Upper lobe of left lung (tissue), 6 donors: ENCODE measurements around the gene MFSD2A. TPM values are rescaled to one million over a fixed set of nuclear protein-coding genes. Genes with fewer than 3 reads are reported as not detected.
"Not testable (repeated sequence)": the region's sequence is repeated elsewhere in the genome, so short reads cannot be mapped to it uniquely, and the experiment has no call there.

Experiments
- ATAC-seq, 2 donors: fragments of 200-7000 bp; cut with Tn5 transposase; one replicate each; pipeline ENCODE4 v1.9.1; 2022; ENCODE audit warnings: mild to moderate bottlenecking in 2 of 2, moderate library complexity in 2 of 2; ENCODE audit not compliant: low FRiP score in 2 of 2
- DNase-seq, 2 donors: peaks; one replicate each; pipeline ENCODE4 v3.0.0-alpha.2; 2019 to 2020
- H3K27ac ChIP-seq, 4 donors: fragments of 200-600 bp; sonication (generic); one replicate each; pipeline ENCODE4 v1.5.1; 2016 to 2019
- H3K27me3 ChIP-seq, 4 donors: fragments of 200-600 bp; sonication (generic); one replicate each; pipeline ENCODE4 v1.5.1; 2017 to 2019
- H3K36me3 ChIP-seq, 4 donors: fragments of 200-600 bp; sonication (generic); one replicate each; pipeline ENCODE4 v1.5.1; 2016 to 2019
- H3K4me1 ChIP-seq, 4 donors: fragments of 200-600 bp; sonication (generic); one replicate each; pipeline ENCODE4 v1.5.1; 2018 to 2019
- H3K4me3 ChIP-seq, 4 donors: fragments of 200-600 bp; sonication (generic); one replicate each; pipeline ENCODE4 v1.5.1; 2017 to 2019; ENCODE audit warnings: mild to moderate bottlenecking in 2 of 4, moderate library complexity in 1 of 4
- H3K9me3 ChIP-seq, 4 donors: fragments of 200-600 bp; sonication (generic); one replicate each; pipeline ENCODE4 v1.5.1; 2018 to 2019
- CTCF ChIP-seq, 6 experiments: fragments of 450-650 bp in 4 of 6; fragments of 200-600 bp in 2 of 6; sonication (generic) in 2 of 6; IDR thresholded peaks; one replicate each; pipeline ENCODE4 v1.5.1; 2016 to 2019; ENCODE audit warnings: antibody characterized with exemption in 6 of 6
- EP300 ChIP-seq, 4 donors: sonication (generic); formaldehyde crosslinking; IDR thresholded peaks; one replicate each; pipeline ENCODE4 v1.5.1; 2017; ENCODE audit warnings: antibody characterized with exemption in 4 of 4, control low read depth in 2 of 4
- POLR2A ChIP-seq, 4 donors: fragments of 450-650 bp; IDR thresholded peaks; one replicate each; pipeline ENCODE4 v1.5.1; 2016 to 2017; ENCODE audit warnings: antibody characterized with exemption in 4 of 4, mild to moderate bottlenecking in 2 of 4
- POLR2AphosphoS5 ChIP-seq, 2 donors: sonication (generic); formaldehyde crosslinking; IDR thresholded peaks; one replicate each; pipeline ENCODE4 v1.5.1; 2017; ENCODE audit warnings: antibody characterized with exemption in 2 of 2
- WGBS, 2 donors: methylation state at CpG; one replicate each; pipeline ENCODE4 v1.1.5; 2017 to 2018; 5-methylcytosine and 5-hydroxymethylcytosine counted together
- total RNA-seq, 6 donors: library from RNA; depleted of rRNA in 4 of 6; stranded (reverse); fragments of >200 nt in 4 of 6; gene quantifications; one replicate each; pipeline versions ENCODE4 v1.1.0 to v1.2.1, GENCODE V29; 2016 to 2021
- donor health status: DM: no; HTN: no; CAD: no; lungs with moderate emphysema.
- donor health status: DM: no; HTN: yes; CAD: no; lungs with severe emphysema.

MFSD2A gene
- total RNA-seq, 6 donors from 2014 or later = 63.9 to 196 (median 109) TPM

- Histone ChIP-seq H3K27ac (no peak overlapping the region), H3K4me1 (no peaks in the 10 kb centered on the region), H3K9me3 (no peaks in the 10 kb centered on the region), H3K4me3 (no peak overlapping the region), H3K36me3 (no peaks in the 10 kb centered on the region), H3K27me3 (no peaks in the 10 kb centered on the region)
- ATAC-seq = no peak
- no peak for DNase-seq
- TF ChIP-seq CTCF (IDR thresholded peaks at IDR 0.05) = no peak
- TF ChIP-seq EP300 (IDR thresholded peaks at IDR 0.05) = no peak
- TF ChIP-seq POLR2A (IDR thresholded peaks at IDR 0.05) = no peak
- TF ChIP-seq POLR2AphosphoS5 (IDR thresholded peaks at IDR 0.05) = no peak
- 81 to 87% methylated on average over 6 of the region's 6 CpGs for WGBS, 2 donors
Observed at GRCh38 chr1:39980555-39981313, 25.8 kb downstream of the MFSD2A start.

- WGBS, 2 donors = 82 to 90% methylated on average over 9 of the region's 9 CpGs
- H3K27me3 ChIP-seq = no peaks in the 10 kb centered on the region
- ATAC-seq = no peak
- no peaks in the 10 kb centered on the region for H3K36me3 ChIP-seq
- no peak overlapping the region for H3K27ac ChIP-seq
- no peak for DNase-seq
- TF ChIP-seq POLR2A (IDR thresholded peaks at IDR 0.05) = no peak
- TF ChIP-seq CTCF (IDR thresholded peaks at IDR 0.05) = no peak
- TF ChIP-seq EP300 (IDR thresholded peaks at IDR 0.05) = no peak
- no peak for TF ChIP-seq POLR2AphosphoS5 (IDR thresholded peaks at IDR 0.05)
- no peaks in the 10 kb centered on the region for H3K4me1 ChIP-seq
- no peaks in the 10 kb centered on the region for H3K9me3 ChIP-seq
- no peak overlapping the region for H3K4me3 ChIP-seq
Observed at GRCh38 chr1:39981385-39981784, 26.4 kb downstream of the MFSD2A start.

- no peak for TF ChIP-seq EP300 (IDR thresholded peaks at IDR 0.05)
- no peak for TF ChIP-seq POLR2A (IDR thresholded peaks at IDR 0.05)
- no peak for TF ChIP-seq CTCF (IDR thresholded peaks at IDR 0.05)
- no peak for TF ChIP-seq POLR2AphosphoS5 (IDR thresholded peaks at IDR 0.05)
- Histone ChIP-seq H3K4me3 (no peak overlapping the region), H3K27ac (no peak overlapping the region), H3K27me3 (no peaks in the 10 kb centered on the region), H3K36me3 (no peaks in the 10 kb centered on the region), H3K9me3 (no peaks in the 10 kb centered on the region), H3K4me1 (no peaks in the 10 kb centered on the region)
- WGBS, 2 donors = 96% methylated on average over 2 of the region's 2 CpGs; no CpG with 5 or more reads in 1 of the 2 donors
- no peak for DNase-seq
- no peak for ATAC-seq
Observed at GRCh38 chr1:39981945-39982344, 27.0 kb downstream of the MFSD2A start.

GRCh38 chr1:39984480-39984879, 29.5 kb downstream of the MFSD2A start:
- not testable (repeated sequence) for H3K27ac ChIP-seq, H3K36me3 ChIP-seq, H3K4me3 ChIP-seq, DNase-seq, ATAC-seq, H3K4me1 ChIP-seq, H3K27me3 ChIP-seq, H3K9me3 ChIP-seq
- WGBS, 2 donors = 95 to 100% methylated on average over 2 of the region's 2 CpGs

- Histone ChIP-seq H3K36me3 (no peaks in the 10 kb centered on the region), H3K27ac (no peak overlapping the region), H3K27me3 (no peaks in the 10 kb centered on the region), H3K4me3 (no peak overlapping the region), H3K4me1 (peaks cover 0 to 7% (median 0%) of the 10 kb centered on the region in 4 donors), H3K9me3 (no peaks in the 10 kb centered on the region)
- 81 to 86% methylated on average over 7 of the region's 7 CpGs for WGBS, 2 donors
- no peak for TF ChIP-seq POLR2AphosphoS5 (IDR thresholded peaks at IDR 0.05)
- no peak for TF ChIP-seq POLR2A (IDR thresholded peaks at IDR 0.05)
- TF ChIP-seq EP300 (IDR thresholded peaks at IDR 0.05) = no peak
- no peak for TF ChIP-seq CTCF (IDR thresholded peaks at IDR 0.05)
- DNase-seq = no peak
- ATAC-seq = no peak
Observed at GRCh38 chr1:39984951-39985350, 30.0 kb downstream of the MFSD2A start.
